ENCODE data around the gene CDC25C. TPM values are rescaled to one million over a fixed set of nuclear protein-coding genes. Genes with fewer than 3 reads are reported as not detected.

The CDC25C gene
- total RNA-seq, 1 experiment from 2014 or later: 19.3 TPM

DNA sequence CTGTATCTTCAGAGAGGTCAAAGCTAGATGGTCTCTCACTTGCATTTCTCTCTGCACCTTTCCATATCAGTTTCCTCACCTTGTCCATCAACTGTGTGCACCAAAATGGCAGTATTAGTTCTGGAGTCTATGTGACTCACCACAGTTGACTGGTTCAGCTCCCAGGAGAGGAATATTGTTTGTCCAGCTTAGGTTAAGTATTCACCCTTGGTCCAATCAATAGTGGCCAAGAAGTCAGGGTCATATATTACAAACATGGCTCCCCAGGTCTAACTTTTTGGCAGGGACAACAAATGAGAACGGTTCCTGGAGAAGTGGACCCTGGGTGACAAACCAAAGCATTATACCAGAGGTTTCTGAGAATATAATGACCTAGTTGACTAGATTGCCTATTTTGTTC is 93.6 kb downstream of the CDC25C start:
- no peaks in the 10 kb centered on the region for H3K79me2 ChIP-seq (ENCODE audit: insufficient read depth, low read length)
- H3K9me2 ChIP-seq (ENCODE audit: insufficient read depth): no peaks in the 10 kb centered on the region
- H3K27ac ChIP-seq (ENCODE audit: low read depth, low read length): no peak overlapping the region
- H3K27me3 ChIP-seq (ENCODE audit: insufficient read depth, low read length): 0 out of 2 replicates have a peak, but pooled peaks cover 3% of the 10 kb centered on the region
- no peaks in the 10 kb centered on the region for H4K20me1 ChIP-seq (ENCODE audit: insufficient read depth)
- BruUV-seq (replicated peaks): no TSS peak
- no peak overlapping the region for H2AFZ ChIP-seq (ENCODE audit: low read depth, low read length, poor library complexity, severe bottlenecking)
- intact Hi-C loops (cut with micrococcal nuclease): no loop called here
- no peak overlapping the region for H3K4me2 ChIP-seq (ENCODE audit: low read length)
- H3K9me3 ChIP-seq (ENCODE audit: control insufficient read depth in 1 of 2, insufficient read depth in 1 of 2, low read depth in 1 of 2, low read length in 2 of 2): no peaks in the 10 kb centered on the region
- H3K4me3 ChIP-seq (replicated peaks in 1 of 2; ENCODE audit: low read depth in 1 of 2, low read length in 2 of 2): no peak overlapping the region
- DNase-seq (ENCODE audit: low read depth, low spot score) (no peak), ATAC-seq (no peak)
- TF ChIP-seq, protein P1, sequence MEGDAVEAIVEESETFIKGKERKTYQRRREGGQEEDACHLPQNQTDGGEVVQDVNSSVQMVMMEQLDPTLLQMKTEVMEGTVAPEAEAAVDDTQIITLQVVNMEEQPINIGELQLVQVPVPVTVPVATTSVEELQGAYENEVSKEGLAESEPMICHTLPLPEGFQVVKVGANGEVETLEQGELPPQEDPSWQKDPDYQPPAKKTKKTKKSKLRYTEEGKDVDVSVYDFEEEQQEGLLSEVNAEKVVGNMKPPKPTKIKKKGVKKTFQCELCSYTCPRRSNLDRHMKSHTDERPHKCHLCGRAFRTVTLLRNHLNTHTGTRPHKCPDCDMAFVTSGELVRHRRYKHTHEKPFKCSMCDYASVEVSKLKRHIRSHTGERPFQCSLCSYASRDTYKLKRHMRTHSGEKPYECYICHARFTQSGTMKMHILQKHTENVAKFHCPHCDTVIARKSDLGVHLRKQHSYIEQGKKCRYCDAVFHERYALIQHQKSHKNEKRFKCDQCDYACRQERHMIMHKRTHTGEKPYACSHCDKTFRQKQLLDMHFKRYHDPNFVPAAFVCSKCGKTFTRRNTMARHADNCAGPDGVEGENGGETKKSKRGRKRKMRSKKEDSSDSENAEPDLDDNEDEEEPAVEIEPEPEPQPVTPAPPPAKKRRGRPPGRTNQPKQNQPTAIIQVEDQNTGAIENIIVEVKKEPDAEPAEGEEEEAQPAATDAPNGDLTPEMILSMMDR (IDR thresholded peaks at IDR 0.05 in 2 of 3, conservative IDR thresholded peaks at IDR 0.05 in 1 of 3; ENCODE audit: borderline replicate concordance in 1 of 3, insufficient read depth in 1 of 3, low read depth in 2 of 3, low read length in 2 of 3): no peak
- TF ChIP-seq ZFX (IDR thresholded peaks at IDR 0.05): no peak
- TF ChIP-seq EZH2phosphoT487 (IDR thresholded peaks at IDR 0.05; ENCODE audit: borderline replicate concordance): no peak
- TF ChIP-seq, protein P2, sequence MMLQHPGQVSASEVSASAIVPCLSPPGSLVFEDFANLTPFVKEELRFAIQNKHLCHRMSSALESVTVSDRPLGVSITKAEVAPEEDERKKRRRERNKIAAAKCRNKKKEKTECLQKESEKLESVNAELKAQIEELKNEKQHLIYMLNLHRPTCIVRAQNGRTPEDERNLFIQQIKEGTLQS (IDR thresholded peaks at IDR 0.05): no peak
- no peak for TF ChIP-seq FOSL1 (IDR thresholded peaks at IDR 0.05; ENCODE audit: low read depth)
- TF ChIP-seq TCF7L2 (IDR thresholded peaks at IDR 0.05; ENCODE audit: borderline replicate concordance, extremely low read depth, insufficient read depth, insufficient read length): no peak
- no peak for TF ChIP-seq POLR2AphosphoS5 (IDR thresholded peaks at IDR 0.05; ENCODE audit: low read depth, low read length)
- no peak for TF ChIP-seq ZNF274 (IDR thresholded peaks at IDR 0.05; ENCODE audit: low read depth, low read length)
- TF ChIP-seq, protein P3, sequence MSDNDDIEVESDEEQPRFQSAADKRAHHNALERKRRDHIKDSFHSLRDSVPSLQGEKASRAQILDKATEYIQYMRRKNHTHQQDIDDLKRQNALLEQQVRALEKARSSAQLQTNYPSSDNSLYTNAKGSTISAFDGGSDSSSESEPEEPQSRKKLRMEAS (IDR thresholded peaks at IDR 0.05): no peak
- TF ChIP-seq RAD21 (IDR thresholded peaks at IDR 0.05; ENCODE audit: low read depth): no peak
- TF ChIP-seq, protein P4, sequence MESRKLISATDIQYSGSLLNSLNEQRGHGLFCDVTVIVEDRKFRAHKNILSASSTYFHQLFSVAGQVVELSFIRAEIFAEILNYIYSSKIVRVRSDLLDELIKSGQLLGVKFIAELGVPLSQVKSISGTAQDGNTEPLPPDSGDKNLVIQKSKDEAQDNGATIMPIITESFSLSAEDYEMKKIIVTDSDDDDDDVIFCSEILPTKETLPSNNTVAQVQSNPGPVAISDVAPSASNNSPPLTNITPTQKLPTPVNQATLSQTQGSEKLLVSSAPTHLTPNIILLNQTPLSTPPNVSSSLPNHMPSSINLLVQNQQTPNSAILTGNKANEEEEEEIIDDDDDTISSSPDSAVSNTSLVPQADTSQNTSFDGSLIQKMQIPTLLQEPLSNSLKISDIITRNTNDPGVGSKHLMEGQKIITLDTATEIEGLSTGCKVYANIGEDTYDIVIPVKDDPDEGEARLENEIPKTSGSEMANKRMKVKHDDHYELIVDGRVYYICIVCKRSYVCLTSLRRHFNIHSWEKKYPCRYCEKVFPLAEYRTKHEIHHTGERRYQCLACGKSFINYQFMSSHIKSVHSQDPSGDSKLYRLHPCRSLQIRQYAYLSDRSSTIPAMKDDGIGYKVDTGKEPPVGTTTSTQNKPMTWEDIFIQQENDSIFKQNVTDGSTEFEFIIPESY (IDR thresholded peaks at IDR 0.05; ENCODE audit: extremely low read depth, insufficient replicate concordance, low read length): no peak
- TF ChIP-seq EZH2 (IDR thresholded peaks at IDR 0.05): no peak
- no peak for TF ChIP-seq CEBPB (IDR thresholded peaks at IDR 0.05; ENCODE audit: low read depth)
- TF ChIP-seq JUND (IDR thresholded peaks at IDR 0.05): no peak
- TF ChIP-seq SIN3A (IDR thresholded peaks at IDR 0.05; ENCODE audit: low read depth): no peak
- TF ChIP-seq CBX3 (IDR thresholded peaks at IDR 0.05; ENCODE audit: low read depth): no peak
- TF ChIP-seq SRF (IDR thresholded peaks at IDR 0.05; ENCODE audit: low read depth): no peak
- no peak overlapping the region for H3K9ac ChIP-seq (ENCODE audit: low read length)
- ChIA-PET CTCF (no interaction called here), RAD21 (ENCODE audit: low non-redundant PET in 1 of 2, low total read pairs in 2 of 2, uncharacterized antibody in 2 of 2, unreplicated experiment in 2 of 2) (no interaction called here), POLR2A (no interaction called here)
- H3K4me1 ChIP-seq (ENCODE audit: control insufficient read depth in 1 of 2, insufficient read depth in 2 of 2, low read length in 2 of 2): no peaks in the 10 kb centered on the region
- no peaks in the 10 kb centered on the region for H3K36me3 ChIP-seq (ENCODE audit: control insufficient read depth in 1 of 2, insufficient read depth in 2 of 2, low read length in 2 of 2)
